Measurements from ENCODE around the gene ZNF576. TPM values are rescaled to one million over a fixed set of nuclear protein-coding genes. Genes with fewer than 3 reads are reported as not detected.

ZNF576 gene
- total and polyA plus RNA-seq, 2 donors (not counting 1 experiment from before 2014, with no cell fraction given) = 7.9 to 17.3 TPM

GRCh38 chr19:43578787-43579186, 17.6 kb upstream of the ZNF576 start:
- no peak for DNase-seq
- Mint-ChIP-seq H3K4me1 (peaks cover 41% of the 10 kb centered on the region), H3K27me3 (no peaks in the 10 kb centered on the region), H3K27ac (peak overlapping the region; percentile 59), H3K9me3 (ENCODE audit: insufficient read depth) (no peaks in the 10 kb centered on the region), H3K4me3 (peak overlapping the region; percentile 35)
- Histone ChIP-seq H3K79me2 (ENCODE audit: control insufficient read depth, insufficient read depth, low read length) (peaks cover 16% of the 10 kb centered on the region), H3K27ac (ENCODE audit: low read length in 2 of 2) (no peak overlapping the region), H3K4me1 (ENCODE audit: control insufficient read depth in 2 of 2, insufficient read depth in 2 of 2, low read length in 2 of 2) (peaks cover 23 to 62% of the 10 kb centered on the region in 2 donors), H3K9me3 (ENCODE audit: control extremely low read depth in 1 of 3, control insufficient read depth in 2 of 3, insufficient read depth in 1 of 3, low read length in 2 of 3) (no peaks in the 10 kb centered on the region), H3K4me2 (replicated peaks; ENCODE audit: low read depth, low read length, poor library complexity, severe bottlenecking) (no peak overlapping the region), H3K36me3 (replicated peaks in 1 of 2; ENCODE audit: control extremely low read depth in 1 of 2, control insufficient read depth in 1 of 2, extremely low read depth in 1 of 2, insufficient read depth in 2 of 2, low read length in 1 of 2) (no peaks in the 10 kb centered on the region), H3K9ac (ENCODE audit: low read length) (no peak overlapping the region), H2AFZ (ENCODE audit: insufficient read depth, low read depth, low read length, poor library complexity, severe bottlenecking) (no peak overlapping the region), H3K4me3 (ENCODE audit: control extremely low read depth in 1 of 5, extremely low read depth in 1 of 5, insufficient read depth in 1 of 5, low read depth in 2 of 5, low read length in 4 of 5) (no peak overlapping the region), H3K27me3 (replicated peaks in 1 of 4; ENCODE audit: control extremely low read depth in 1 of 4, control insufficient read depth in 3 of 4, insufficient read depth in 4 of 4, low read length in 3 of 4) (no peaks in the 10 kb centered on the region), H4K20me1 (ENCODE audit: control insufficient read depth, insufficient read depth, low read length, poor library complexity, severe bottlenecking) (no peaks in the 10 kb centered on the region)
- ATAC-seq (ENCODE audit: low read depth) = no peak
- TF ChIP-seq EZH2 (IDR thresholded peaks at IDR 0.05; ENCODE audit: borderline replicate concordance, insufficient read depth, low read depth, low read length, poor library complexity, severe bottlenecking) (no peak), CTCF (IDR thresholded peaks at IDR 0.05) (no peak)
- ChIA-PET POLR2A (interaction anchor here (0.7 kb wide), 1 partner anchor 10 kb away, joined by 4 read pairs; no protein-coding TSS in a partner anchor), CTCF (interaction anchor here (1.5 kb wide), 1 partner anchor 16 kb away, joined by 6 read pairs; no protein-coding TSS in a partner anchor)
- WGBS (ENCODE audit: insufficient coverage) = 100% methylated on average over 3 of the region's 3 CpGs
- intact Hi-C loops (cut with micrococcal nuclease) = no loop called here

DNA sequence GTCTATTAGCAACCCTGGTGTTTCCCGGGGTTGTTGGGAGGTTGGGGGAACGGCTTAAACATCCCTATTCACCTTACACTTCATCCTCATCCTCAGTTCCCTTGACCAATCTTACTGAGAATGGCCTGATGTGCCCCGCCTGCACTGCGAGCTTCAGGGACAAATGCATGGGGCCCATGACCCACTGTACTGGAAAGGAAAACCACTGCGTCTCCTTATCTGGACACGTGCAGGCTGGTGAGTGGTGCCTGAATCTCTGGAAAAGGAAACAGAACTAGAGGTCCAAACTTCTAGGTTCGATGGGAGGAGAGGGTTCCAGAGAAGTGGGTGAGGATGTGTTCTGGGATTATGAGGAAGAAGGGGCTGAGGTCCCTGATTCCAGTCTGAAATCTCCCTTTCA, 14.9 kb upstream of the ZNF576 start:
- H3K9me3 Mint-ChIP-seq (ENCODE audit: insufficient read depth) = no peaks in the 10 kb centered on the region
- CTCF ChIA-PET = no interaction called here
- Histone ChIP-seq H3K36me3 (replicated peaks in 1 of 2; ENCODE audit: control extremely low read depth in 1 of 2, control insufficient read depth in 1 of 2, extremely low read depth in 1 of 2, insufficient read depth in 2 of 2, low read length in 1 of 2) (no peaks in the 10 kb centered on the region), H3K9me3 (ENCODE audit: control extremely low read depth in 1 of 3, control insufficient read depth in 2 of 3, insufficient read depth in 1 of 3, low read length in 2 of 3) (peaks cover 0 to 8% (median 0%) of the 10 kb centered on the region in 3 donors), H3K27me3 (replicated peaks in 1 of 4; ENCODE audit: control extremely low read depth in 1 of 4, control insufficient read depth in 3 of 4, insufficient read depth in 4 of 4, low read length in 3 of 4) (no peaks in the 10 kb centered on the region), H3K79me2 (ENCODE audit: control insufficient read depth, insufficient read depth, low read length) (peaks cover 11% of the 10 kb centered on the region), H3K9ac (ENCODE audit: low read length) (no peak overlapping the region), H3K27ac (ENCODE audit: low read length in 2 of 2) (no peak overlapping the region), H3K4me2 (replicated peaks; ENCODE audit: low read depth, low read length, poor library complexity, severe bottlenecking) (no peak overlapping the region), H4K20me1 (ENCODE audit: control insufficient read depth, insufficient read depth, low read length, poor library complexity, severe bottlenecking) (no peaks in the 10 kb centered on the region), H3K4me3 (ENCODE audit: control extremely low read depth in 1 of 5, extremely low read depth in 1 of 5, insufficient read depth in 1 of 5, low read depth in 2 of 5, low read length in 4 of 5) (no peak overlapping the region), H3K4me1 (ENCODE audit: control insufficient read depth in 2 of 2, insufficient read depth in 2 of 2, low read length in 2 of 2) (peaks cover 29 to 65% of the 10 kb centered on the region in 2 donors), H2AFZ (ENCODE audit: insufficient read depth, low read depth, low read length, poor library complexity, severe bottlenecking) (no peak overlapping the region)
- H3K27me3 Mint-ChIP-seq = no peaks in the 10 kb centered on the region
- DNase-seq (no peak), ATAC-seq (ENCODE audit: low read depth) (no peak)
- TF ChIP-seq EZH2 (IDR thresholded peaks at IDR 0.05; ENCODE audit: borderline replicate concordance, insufficient read depth, low read depth, low read length, poor library complexity, severe bottlenecking) (no peak), CTCF (IDR thresholded peaks at IDR 0.05) (no peak)
- 48% methylated on average over 4 of the region's 7 CpGs for WGBS (ENCODE audit: insufficient coverage)
- POLR2A ChIA-PET = interaction anchor here (0.7 kb wide), 1 partner anchor 49 kb away, joined by 5 read pairs; the partner anchor contains the start of gene ZNF575
- peak overlapping the region; percentile 29 for H3K4me3 Mint-ChIP-seq
- H3K27ac Mint-ChIP-seq = peak overlapping the region; percentile 46
- H3K4me1 Mint-ChIP-seq = peaks cover 53% of the 10 kb centered on the region
- intact Hi-C loops (cut with micrococcal nuclease) = no loop called here
